Cardiac muscle cell (in vitro differentiated cells and primary cell): Measurements from ENCODE around the gene KIF26B. TPM values are rescaled to one million over a fixed set of nuclear protein-coding genes. Genes with fewer than 3 reads are reported as not detected.
"Not testable (repeated sequence)": the region's sequence is repeated elsewhere in the genome, so short reads cannot be mapped to it uniquely, and the experiment has no call there.

Experiments used
- DNase-seq, 2 donors: peaks; one replicate each; pipeline versions ENCODE4 v3.0.0 to v3.0.0-alpha.2; 2010 to 2017; ENCODE audit warnings: low read depth in 1 of 2, low spot score in 1 of 2
- H3K27ac ChIP-seq: fragments of 200-600 bp; sonication (generic); 2 replicates; pipeline ENCODE4 v1.5.1; 2016
- H3K27me3 ChIP-seq: fragments of 200-600 bp; sonication (generic); 2 replicates; pipeline ENCODE4 v1.6.0; 2016; ENCODE audit warnings: control low read depth
- H3K36me3 ChIP-seq: fragments of 200-600 bp; sonication (generic); 2 replicates; pipeline ENCODE4 v1.5.1; 2016; ENCODE audit warnings: control low read depth
- H3K4me1 ChIP-seq: fragments of 200-600 bp; sonication (generic); 2 replicates; pipeline ENCODE4 v1.8.1; 2017; ENCODE audit warnings: low read depth, mild to moderate bottlenecking, mixed run types
- H3K4me3 ChIP-seq: fragments of 200-600 bp; sonication (generic); 2 replicates; pipeline ENCODE4 v1.5.1; 2016; ENCODE audit warnings: mild to moderate bottlenecking
- H3K9me3 ChIP-seq: fragments of 200-600 bp; sonication (generic); 2 replicates; pipeline ENCODE4 v1.5.1; 2017; ENCODE audit warnings: low read depth, mild to moderate bottlenecking, control low read depth
- CTCF ChIP-seq: IDR thresholded peaks from 2 replicates; pipeline ENCODE4 v1.5.1; 2012; ENCODE audit warnings: low read depth, mild to moderate bottlenecking, low read length
- polyA plus RNA-seq: library from polyadenylated mRNA; unstranded; fragments of >200 nt; fragmentation: Nextera tagmentation; extraction: Ambion mirVana; gene quantifications from 2 replicates; pipeline ENCODE4 v1.2.1, GENCODE V29; 2016
- total RNA-seq: library from RNA; depleted of rRNA; stranded (reverse); fragments of >200 nt; gene quantifications from 2 replicates; pipeline ENCODE4 v1.2.3, GENCODE V29; 2016

The KIF26B gene
- total and polyA plus RNA-seq, 2 experiments from 2014 or later: 58.9 to 177 TPM

GRCh38 chr1:245693941-245694752 is 539.4 kb downstream of the KIF26B start:
- Histone ChIP-seq H3K4me3 (no peak overlapping the region), H3K27me3 (no peaks in the 10 kb centered on the region), H3K9me3 (no peaks in the 10 kb centered on the region), H3K27ac (no peak overlapping the region), H3K4me1 (peaks cover 7% of the 10 kb centered on the region), H3K36me3 (peaks cover 16% of the 10 kb centered on the region)
- no peak for TF ChIP-seq CTCF
- DNase-seq: no peak

- no peak for DNase-seq
- no peaks in the 10 kb centered on the region for H3K27me3 ChIP-seq
- TF ChIP-seq CTCF: no peak
- H3K9me3 ChIP-seq: no peaks in the 10 kb centered on the region
- H3K27ac ChIP-seq: no peak overlapping the region
- no peak overlapping the region for H3K4me3 ChIP-seq
- peaks cover 7% of the 10 kb centered on the region for H3K4me1 ChIP-seq
- peaks cover 14% of the 10 kb centered on the region for H3K36me3 ChIP-seq
Measured at GRCh38 chr1:245694753-245695195, 540.0 kb downstream of the KIF26B start.

- H3K27ac ChIP-seq: no peak overlapping the region
- H3K27me3 ChIP-seq: no peaks in the 10 kb centered on the region
- peaks cover 7% of the 10 kb centered on the region for H3K4me1 ChIP-seq
- no peak for TF ChIP-seq CTCF
- H3K4me3 ChIP-seq: no peak overlapping the region
- peaks cover 13% of the 10 kb centered on the region for H3K36me3 ChIP-seq
- DNase-seq: no peak
- no peaks in the 10 kb centered on the region for H3K9me3 ChIP-seq
Measured at GRCh38 chr1:245695211-245695610, 540.4 kb downstream of the KIF26B start.

- DNase-seq, H3K9me3 ChIP-seq, H3K27ac ChIP-seq, H3K27me3 ChIP-seq, H3K4me1 ChIP-seq, H3K4me3 ChIP-seq: not testable (repeated sequence)
- H3K36me3 ChIP-seq: peaks cover 17% of the 10 kb centered on the region
Measured at GRCh38 chr1:245695701-245696100, 540.9 kb downstream of the KIF26B start.

- Histone ChIP-seq H3K27ac (no peak overlapping the region), H3K36me3 (peaks cover 20% of the 10 kb centered on the region), H3K9me3 (no peaks in the 10 kb centered on the region), H3K4me1 (peaks cover 5% of the 10 kb centered on the region), H3K27me3 (no peaks in the 10 kb centered on the region), H3K4me3 (no peak overlapping the region)
- no peak for TF ChIP-seq CTCF
- DNase-seq: no peak
Measured at GRCh38 chr1:245698116-245698515, 543.3 kb downstream of the KIF26B start.

GRCh38 chr1:245698860-245699259 is 544.1 kb downstream of the KIF26B start:
- Histone ChIP-seq H3K4me1 (no peaks in the 10 kb centered on the region), H3K36me3 (peaks cover 25% of the 10 kb centered on the region), H3K9me3 (no peaks in the 10 kb centered on the region), H3K27ac (no peak overlapping the region), H3K27me3 (no peaks in the 10 kb centered on the region), H3K4me3 (no peak overlapping the region)
- no peak for TF ChIP-seq CTCF
- DNase-seq: no peak
